Measurements from ENCODE around the gene NTNG1. TPM values are rescaled to one million over a fixed set of nuclear protein-coding genes. Genes with fewer than 3 reads are reported as not detected.

The NTNG1 gene
- total RNA-seq, 5 donors from 2014 or later (not counting 1 experiment from before 2014, with no cell fraction given) = 0.13 TPM; not detected in 4

GRCh38 chr1:107286125-107286524 is 145.3 kb downstream of the NTNG1 start:
- Histone ChIP-seq H3K9me3 (no peaks in the 10 kb centered on the region), H3K36me3 (ENCODE audit: control insufficient read depth in 2 of 2, extremely low read depth in 1 of 2, insufficient read depth in 1 of 2, low read length in 1 of 2) (no peaks in the 10 kb centered on the region), H3K4me1 (ENCODE audit: control insufficient read depth in 1 of 2, extremely low read depth in 1 of 2, insufficient read depth in 2 of 2, low read length in 2 of 2) (no peaks in the 10 kb centered on the region), H3K4me3 (ENCODE audit: control insufficient read depth in 1 of 2, extremely low read depth in 1 of 2, low read length in 1 of 2) (no peak overlapping the region), H3K27me3 (replicated peaks in 1 of 2; ENCODE audit: control insufficient read depth in 2 of 2, extremely low read depth in 1 of 2, insufficient read depth in 2 of 2, low read length in 1 of 2) (no peaks in the 10 kb centered on the region), H3K27ac (ENCODE audit: low read length) (no peak overlapping the region)
- no peak for DNase-seq
- POLR2A ChIA-PET = no interaction called here
- Mint-ChIP-seq H3K9me3 (no peaks in the 10 kb centered on the region), H3K4me1 (no peaks in the 10 kb centered on the region), H3K36me3 (no peaks in the 10 kb centered on the region), H3K4me3 (no peak overlapping the region), H3K27me3 (no peaks in the 10 kb centered on the region), H3K27ac (no peak overlapping the region)
- CTCF ChIA-PET = no interaction called here
- no CpG with 5 or more reads among the region's 4 CpGs for WGBS (ENCODE audit: insufficient coverage)
- ATAC-seq (replicated peaks in 1 of 4) = no peak

DNA sequence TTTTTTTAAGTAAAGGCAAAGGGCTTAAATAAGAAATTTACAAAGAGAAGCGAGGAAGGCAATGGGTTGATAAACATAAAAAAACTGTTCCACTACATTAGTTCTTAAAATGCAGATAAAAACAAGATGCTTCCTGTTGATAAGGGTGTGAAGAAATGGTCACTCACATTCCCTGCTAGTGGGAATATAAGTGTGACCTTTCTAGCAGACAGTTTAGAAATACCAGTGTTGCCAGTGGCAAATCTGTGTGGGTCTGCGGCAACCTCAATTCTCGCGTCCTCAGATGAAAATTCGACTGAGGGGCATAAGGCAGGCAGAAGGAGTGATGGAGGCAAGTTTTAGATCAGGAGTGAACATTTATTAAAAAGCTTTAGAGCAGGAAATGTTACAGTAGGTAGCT is 151.1 kb downstream of the NTNG1 start:
- Mint-ChIP-seq H3K4me3 (no peak overlapping the region), H3K36me3 (no peaks in the 10 kb centered on the region), H3K27ac (no peak overlapping the region), H3K27me3 (no peaks in the 10 kb centered on the region), H3K9me3 (no peaks in the 10 kb centered on the region), H3K4me1 (no peaks in the 10 kb centered on the region)
- Histone ChIP-seq H3K4me3 (ENCODE audit: control insufficient read depth in 1 of 2, extremely low read depth in 1 of 2, low read length in 1 of 2) (no peak overlapping the region), H3K27ac (ENCODE audit: low read length) (no peak overlapping the region), H3K4me1 (ENCODE audit: control insufficient read depth in 1 of 2, extremely low read depth in 1 of 2, insufficient read depth in 2 of 2, low read length in 2 of 2) (no peaks in the 10 kb centered on the region), H3K27me3 (replicated peaks in 1 of 2; ENCODE audit: control insufficient read depth in 2 of 2, extremely low read depth in 1 of 2, insufficient read depth in 2 of 2, low read length in 1 of 2) (no peaks in the 10 kb centered on the region), H3K9me3 (no peaks in the 10 kb centered on the region), H3K36me3 (ENCODE audit: control insufficient read depth in 2 of 2, extremely low read depth in 1 of 2, insufficient read depth in 1 of 2, low read length in 1 of 2) (no peaks in the 10 kb centered on the region)
- ATAC-seq (replicated peaks in 1 of 4) (no peak), DNase-seq (no peak)
- POLR2A ChIA-PET = no interaction called here
- CTCF ChIA-PET = no interaction called here
- whole genome bisulfite sequencing (ENCODE audit: insufficient coverage) = 90% methylated on average over 2 of the region's 5 CpGs

DNA sequence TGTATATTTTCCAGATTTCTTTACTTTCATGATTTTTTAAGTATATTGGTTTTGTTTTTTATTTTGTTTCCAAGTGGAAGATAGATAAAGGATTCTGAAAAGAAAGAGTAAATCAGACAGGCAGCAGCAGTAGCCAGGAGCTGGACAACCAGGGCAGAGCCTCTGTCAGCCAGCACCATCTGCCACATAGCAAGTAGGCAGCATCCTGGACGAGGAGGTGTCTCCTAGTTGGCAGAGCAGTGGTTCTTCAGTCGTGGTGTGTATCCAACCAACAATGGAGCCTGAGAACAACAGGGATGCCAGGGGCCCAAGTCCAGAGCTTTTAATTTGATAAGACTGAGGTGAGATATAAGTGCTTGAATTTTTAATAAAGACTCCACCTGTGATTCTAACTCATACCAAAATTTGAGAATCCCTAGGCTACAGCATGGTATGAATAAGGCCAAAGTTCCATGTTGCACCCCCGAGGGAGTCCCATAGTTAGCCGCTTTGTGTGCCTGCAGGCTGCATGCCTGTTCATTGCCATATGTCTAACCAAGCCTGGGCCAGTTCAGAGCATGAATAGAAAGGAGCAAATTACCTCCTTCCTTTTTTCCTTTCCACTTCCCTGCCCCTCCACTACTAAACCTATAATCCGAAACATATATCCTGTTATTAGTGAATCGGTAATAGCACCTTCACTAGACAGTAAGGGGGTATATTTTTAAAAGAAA is 153.2 kb downstream of the NTNG1 start:
- Mint-ChIP-seq H3K27me3 (no peaks in the 10 kb centered on the region), H3K4me3 (no peak overlapping the region), H3K4me1 (no peaks in the 10 kb centered on the region), H3K9me3 (no peaks in the 10 kb centered on the region), H3K36me3 (no peaks in the 10 kb centered on the region), H3K27ac (no peak overlapping the region)
- ChIA-PET POLR2A (no interaction called here), CTCF (no interaction called here)
- H3K27ac ChIP-seq (ENCODE audit: low read length) = no peak overlapping the region
- no peaks in the 10 kb centered on the region for H3K9me3 ChIP-seq
- no peaks in the 10 kb centered on the region for H3K36me3 ChIP-seq (ENCODE audit: control insufficient read depth in 2 of 2, extremely low read depth in 1 of 2, insufficient read depth in 1 of 2, low read length in 1 of 2)
- no peak overlapping the region for H3K4me3 ChIP-seq (ENCODE audit: control insufficient read depth in 1 of 2, extremely low read depth in 1 of 2, low read length in 1 of 2)
- no peaks in the 10 kb centered on the region for H3K27me3 ChIP-seq (replicated peaks in 1 of 2; ENCODE audit: control insufficient read depth in 2 of 2, extremely low read depth in 1 of 2, insufficient read depth in 2 of 2, low read length in 1 of 2)
- H3K4me1 ChIP-seq (ENCODE audit: control insufficient read depth in 1 of 2, extremely low read depth in 1 of 2, insufficient read depth in 2 of 2, low read length in 2 of 2) = no peaks in the 10 kb centered on the region
- DNase-seq = no peak
- WGBS (ENCODE audit: insufficient coverage) = 56% methylated on average over 4 of the region's 6 CpGs
- no peak for ATAC-seq (replicated peaks in 1 of 4)

DNA sequence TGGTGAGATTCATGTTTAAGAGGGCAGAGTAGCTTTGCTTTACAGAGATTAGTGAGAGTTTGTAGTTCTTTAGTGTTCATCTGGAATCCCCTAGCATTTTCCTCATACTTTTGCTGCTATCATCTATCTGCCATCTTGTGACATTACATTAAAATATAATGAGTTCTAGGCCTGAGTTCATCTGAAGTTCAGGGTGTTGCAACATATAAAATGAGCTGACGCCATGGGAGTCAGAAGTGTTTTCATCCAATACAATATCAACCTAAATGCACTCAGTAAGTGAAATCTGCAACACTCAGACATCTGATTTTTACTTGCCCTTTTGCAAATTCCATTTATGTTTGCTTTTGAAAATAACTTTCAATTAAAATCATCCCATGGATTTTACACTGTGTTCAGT is 153.8 kb downstream of the NTNG1 start:
- Mint-ChIP-seq H3K9me3 (no peaks in the 10 kb centered on the region), H3K4me1 (no peaks in the 10 kb centered on the region), H3K36me3 (no peaks in the 10 kb centered on the region), H3K27me3 (no peaks in the 10 kb centered on the region), H3K27ac (no peak overlapping the region), H3K4me3 (no peak overlapping the region)
- Histone ChIP-seq H3K4me1 (ENCODE audit: control insufficient read depth in 1 of 2, extremely low read depth in 1 of 2, insufficient read depth in 2 of 2, low read length in 2 of 2) (no peaks in the 10 kb centered on the region), H3K9me3 (no peaks in the 10 kb centered on the region), H3K36me3 (ENCODE audit: control insufficient read depth in 2 of 2, extremely low read depth in 1 of 2, insufficient read depth in 1 of 2, low read length in 1 of 2) (no peaks in the 10 kb centered on the region), H3K27me3 (replicated peaks in 1 of 2; ENCODE audit: control insufficient read depth in 2 of 2, extremely low read depth in 1 of 2, insufficient read depth in 2 of 2, low read length in 1 of 2) (no peaks in the 10 kb centered on the region), H3K4me3 (ENCODE audit: control insufficient read depth in 1 of 2, extremely low read depth in 1 of 2, low read length in 1 of 2) (no peak overlapping the region), H3K27ac (ENCODE audit: low read length) (no peak overlapping the region)
- no peak for DNase-seq
- ATAC-seq (replicated peaks in 1 of 4) = no peak
- CTCF ChIA-PET = no interaction called here
- 100% methylated on average over 1 of the region's 1 CpG for WGBS (ENCODE audit: insufficient coverage)
- POLR2A ChIA-PET = no interaction called here

DNA sequence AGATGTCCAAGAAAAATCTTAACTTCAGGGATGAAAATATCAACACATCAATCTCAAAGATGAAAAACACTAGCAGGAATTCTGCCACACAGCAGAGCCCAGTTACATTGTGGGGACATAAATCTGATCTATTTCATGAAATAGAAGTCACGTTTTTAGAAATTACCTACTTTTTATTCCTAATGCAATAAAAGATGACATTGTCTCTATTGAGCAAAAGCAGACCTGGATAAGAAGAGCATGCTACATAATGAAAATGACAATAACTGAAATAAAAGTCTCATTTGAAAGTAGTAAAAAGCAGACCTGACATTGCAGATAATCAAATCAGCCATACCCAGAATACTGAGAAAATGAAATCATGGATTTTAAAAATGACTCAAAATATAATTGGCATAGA is 156.8 kb downstream of the NTNG1 start:
- H3K4me1 ChIP-seq (ENCODE audit: control insufficient read depth in 1 of 2, extremely low read depth in 1 of 2, insufficient read depth in 2 of 2, low read length in 2 of 2) = no peaks in the 10 kb centered on the region
- no peak overlapping the region for H3K4me3 Mint-ChIP-seq
- H3K4me3 ChIP-seq (ENCODE audit: control insufficient read depth in 1 of 2, extremely low read depth in 1 of 2, low read length in 1 of 2) = no peak overlapping the region
- no peaks in the 10 kb centered on the region for H3K36me3 ChIP-seq (ENCODE audit: control insufficient read depth in 2 of 2, extremely low read depth in 1 of 2, insufficient read depth in 1 of 2, low read length in 1 of 2)
- no peaks in the 10 kb centered on the region for H3K27me3 Mint-ChIP-seq
- H3K27ac Mint-ChIP-seq = no peak overlapping the region
- ChIA-PET CTCF (no interaction called here), POLR2A (no interaction called here)
- no peaks in the 10 kb centered on the region for H3K27me3 ChIP-seq (replicated peaks in 1 of 2; ENCODE audit: control insufficient read depth in 2 of 2, extremely low read depth in 1 of 2, insufficient read depth in 2 of 2, low read length in 1 of 2)
- no peak for DNase-seq
- H3K27ac ChIP-seq (ENCODE audit: low read length) = no peak overlapping the region
- H3K9me3 Mint-ChIP-seq = no peaks in the 10 kb centered on the region
- no peaks in the 10 kb centered on the region for H3K9me3 ChIP-seq
- WGBS (ENCODE audit: insufficient coverage) = no CpG with 5 or more reads among the region's 1 CpG
- no peaks in the 10 kb centered on the region for H3K4me1 Mint-ChIP-seq
- ATAC-seq (replicated peaks in 1 of 4) = no peak
- no peaks in the 10 kb centered on the region for H3K36me3 Mint-ChIP-seq

- WGBS (ENCODE audit: insufficient coverage) = no CpG with 5 or more reads among the region's 1 CpG
- Histone ChIP-seq H3K27ac (ENCODE audit: low read length) (no peak overlapping the region), H3K4me3 (ENCODE audit: control insufficient read depth in 1 of 2, extremely low read depth in 1 of 2, low read length in 1 of 2) (no peak overlapping the region), H3K27me3 (replicated peaks in 1 of 2; ENCODE audit: control insufficient read depth in 2 of 2, extremely low read depth in 1 of 2, insufficient read depth in 2 of 2, low read length in 1 of 2) (no peaks in the 10 kb centered on the region), H3K36me3 (ENCODE audit: control insufficient read depth in 2 of 2, extremely low read depth in 1 of 2, insufficient read depth in 1 of 2, low read length in 1 of 2) (no peaks in the 10 kb centered on the region), H3K4me1 (ENCODE audit: control insufficient read depth in 1 of 2, extremely low read depth in 1 of 2, insufficient read depth in 2 of 2, low read length in 2 of 2) (no peaks in the 10 kb centered on the region), H3K9me3 (no peaks in the 10 kb centered on the region)
- CTCF ChIA-PET = no interaction called here
- Mint-ChIP-seq H3K27me3 (no peaks in the 10 kb centered on the region), H3K4me1 (no peaks in the 10 kb centered on the region), H3K27ac (no peak overlapping the region), H3K9me3 (no peaks in the 10 kb centered on the region), H3K4me3 (no peak overlapping the region), H3K36me3 (no peaks in the 10 kb centered on the region)
- POLR2A ChIA-PET = no interaction called here
- ATAC-seq (replicated peaks in 1 of 4) = no peak
- no peak for DNase-seq
Observed at GRCh38 chr1:107298526-107298925, 157.7 kb downstream of the NTNG1 start.

DNA sequence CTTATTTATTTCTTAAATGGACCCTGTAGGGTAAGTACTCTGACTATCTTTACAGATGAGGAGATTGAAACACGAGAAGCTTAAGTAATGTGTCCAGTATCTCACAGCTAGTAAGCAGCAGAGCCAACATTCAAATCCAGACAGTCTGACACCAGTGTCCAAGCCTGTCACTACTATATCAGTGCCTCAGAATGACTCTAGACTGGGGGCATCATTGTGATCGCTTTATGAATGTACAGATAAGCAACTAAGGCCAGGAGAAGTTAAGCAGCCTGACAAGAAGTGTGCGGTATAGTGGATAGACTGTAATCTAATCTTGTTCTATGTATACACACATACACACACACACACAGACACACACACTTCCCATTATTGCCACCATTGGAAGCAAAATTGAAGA is 158.7 kb downstream of the NTNG1 start:
- ATAC-seq (replicated peaks in 1 of 4) (no peak), DNase-seq (no peak)
- Mint-ChIP-seq H3K27me3 (no peaks in the 10 kb centered on the region), H3K36me3 (no peaks in the 10 kb centered on the region), H3K27ac (no peak overlapping the region), H3K4me3 (no peak overlapping the region), H3K4me1 (no peaks in the 10 kb centered on the region), H3K9me3 (no peaks in the 10 kb centered on the region)
- H3K27me3 ChIP-seq (replicated peaks in 1 of 2; ENCODE audit: control insufficient read depth in 2 of 2, extremely low read depth in 1 of 2, insufficient read depth in 2 of 2, low read length in 1 of 2) = no peaks in the 10 kb centered on the region
- ChIA-PET POLR2A (no interaction called here), CTCF (interaction anchor here in 1 of 2 donors (0.5 kb wide), 1 partner anchor 50 kb away, joined by 3 read pairs; no protein-coding TSS in a partner anchor)
- no peaks in the 10 kb centered on the region for H3K9me3 ChIP-seq
- no CpG with 5 or more reads among the region's 3 CpGs for WGBS (ENCODE audit: insufficient coverage)
- no peak overlapping the region for H3K4me3 ChIP-seq (ENCODE audit: control insufficient read depth in 1 of 2, extremely low read depth in 1 of 2, low read length in 1 of 2)
- no peaks in the 10 kb centered on the region for H3K4me1 ChIP-seq (ENCODE audit: control insufficient read depth in 1 of 2, extremely low read depth in 1 of 2, insufficient read depth in 2 of 2, low read length in 2 of 2)
- no peaks in the 10 kb centered on the region for H3K36me3 ChIP-seq (ENCODE audit: control insufficient read depth in 2 of 2, extremely low read depth in 1 of 2, insufficient read depth in 1 of 2, low read length in 1 of 2)
- H3K27ac ChIP-seq (ENCODE audit: low read length) = no peak overlapping the region
